HL-60 (cell line): Measurements from ENCODE around the gene HSPA12A.

Source experiments
- DNase-seq, 2 experiments: peaks; one replicate each; pipeline ENCODE4 v3.0.0-alpha.2; 2010 to 2020; ENCODE audit warnings: low read depth in 1 of 2, low spot score in 1 of 2
- H3K27ac ChIP-seq: fragments of 250-450 bp; sonication (Bioruptor Pico); replicated peaks from 2 replicates; pipeline ENCODE4 v1.5.1; 2020; ENCODE audit warnings: mild to moderate bottlenecking, moderate library complexity
- H3K27me3 ChIP-seq: fragments of 250-450 bp; sonication (Bioruptor Pico); 2 replicates; pipeline ENCODE4 v1.5.1; 2021; ENCODE audit warnings: mild to moderate bottlenecking, moderate library complexity; ENCODE audit not compliant: insufficient read depth, poor library complexity, severe bottlenecking
- H3K4me3 ChIP-seq: replicated peaks from 2 replicates; pipeline ENCODE4 v1.5.1; 2011; ENCODE audit warnings: mild to moderate bottlenecking, control low read depth, low read length; ENCODE audit not compliant: insufficient read depth
- GABPA ChIP-seq: IDR thresholded peaks from 2 replicates; pipeline ENCODE4 v1.6.1; 2012; ENCODE audit warnings: low read depth
- POLR2AphosphoS5 ChIP-seq: IDR thresholded peaks from 2 replicates; pipeline ENCODE4 v1.6.1; 2012; ENCODE audit warnings: low read depth
- SPI1 ChIP-seq: IDR thresholded peaks from 2 replicates; pipeline ENCODE4 v1.6.1; 2012; ENCODE audit warnings: low read depth, mild to moderate bottlenecking, borderline replicate concordance
- TF ChIP-seq, protein P1 (sequence below): IDR thresholded peaks from one replicate; pipeline ENCODE4 v1.5.1; 2011; ENCODE audit warnings: low read length, control low read depth, inconsistent platforms; ENCODE audit not compliant: insufficient read depth
- TF ChIP-seq, protein P2 (sequence below): IDR thresholded peaks from 2 replicates; pipeline ENCODE4 v1.6.1; 2012; ENCODE audit warnings: low read depth; ENCODE audit not compliant: insufficient replicate concordance

Gene HSPA12A

DNA sequence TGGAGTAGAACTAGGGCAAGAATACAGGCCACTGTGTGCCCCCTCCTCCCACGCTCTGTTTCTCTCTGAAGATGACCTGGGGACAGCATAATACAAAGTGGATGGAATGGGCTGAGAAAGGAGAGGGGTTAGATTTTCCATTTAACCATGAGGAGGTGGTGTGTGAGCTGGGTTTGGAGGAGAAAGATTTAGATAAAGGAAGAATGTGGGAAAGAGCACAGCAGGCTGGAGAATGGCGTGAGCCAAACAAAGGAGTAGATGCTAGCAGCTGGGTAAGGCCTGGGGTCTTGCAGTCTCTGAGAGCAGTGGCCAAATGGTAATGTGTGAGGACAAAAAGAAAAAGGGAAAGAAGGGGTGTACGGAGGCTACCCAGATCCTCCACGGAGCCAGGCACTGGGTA lies 113.0 kb downstream of the HSPA12A start:
- DNase-seq = no peak

DNA sequence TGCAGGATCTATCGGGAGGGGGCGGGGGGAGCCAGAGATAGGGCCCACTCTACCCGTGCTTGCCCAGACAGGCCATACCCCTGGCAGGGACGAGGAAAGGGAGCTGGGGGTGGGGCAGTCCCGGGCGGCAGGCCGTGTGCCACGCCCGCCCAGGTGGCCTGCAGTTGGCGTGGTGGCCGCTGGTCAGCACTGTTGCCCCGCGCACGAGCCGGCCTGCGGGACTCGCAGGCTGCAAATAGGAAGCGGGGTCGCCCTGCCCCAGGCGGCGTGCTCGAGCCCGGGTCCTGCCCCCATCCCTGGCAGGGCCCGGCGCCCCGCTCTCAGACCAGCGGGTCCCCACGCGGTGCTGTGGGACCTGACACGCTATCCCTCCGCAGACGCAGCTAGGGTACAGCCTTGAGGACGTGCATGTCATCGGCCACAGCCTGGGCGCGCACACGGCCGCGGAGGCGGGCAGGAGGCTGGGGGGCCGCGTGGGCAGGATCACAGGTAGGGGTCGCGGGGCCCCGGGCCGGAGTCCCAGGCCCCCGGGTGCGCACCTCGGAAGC lies 114.9 kb downstream of the HSPA12A start:
- H3K27ac ChIP-seq = no peak overlapping the region
- TF ChIP-seq SPI1 = no peak
- no peak for TF ChIP-seq POLR2AphosphoS5
- TF ChIP-seq, protein P1, sequence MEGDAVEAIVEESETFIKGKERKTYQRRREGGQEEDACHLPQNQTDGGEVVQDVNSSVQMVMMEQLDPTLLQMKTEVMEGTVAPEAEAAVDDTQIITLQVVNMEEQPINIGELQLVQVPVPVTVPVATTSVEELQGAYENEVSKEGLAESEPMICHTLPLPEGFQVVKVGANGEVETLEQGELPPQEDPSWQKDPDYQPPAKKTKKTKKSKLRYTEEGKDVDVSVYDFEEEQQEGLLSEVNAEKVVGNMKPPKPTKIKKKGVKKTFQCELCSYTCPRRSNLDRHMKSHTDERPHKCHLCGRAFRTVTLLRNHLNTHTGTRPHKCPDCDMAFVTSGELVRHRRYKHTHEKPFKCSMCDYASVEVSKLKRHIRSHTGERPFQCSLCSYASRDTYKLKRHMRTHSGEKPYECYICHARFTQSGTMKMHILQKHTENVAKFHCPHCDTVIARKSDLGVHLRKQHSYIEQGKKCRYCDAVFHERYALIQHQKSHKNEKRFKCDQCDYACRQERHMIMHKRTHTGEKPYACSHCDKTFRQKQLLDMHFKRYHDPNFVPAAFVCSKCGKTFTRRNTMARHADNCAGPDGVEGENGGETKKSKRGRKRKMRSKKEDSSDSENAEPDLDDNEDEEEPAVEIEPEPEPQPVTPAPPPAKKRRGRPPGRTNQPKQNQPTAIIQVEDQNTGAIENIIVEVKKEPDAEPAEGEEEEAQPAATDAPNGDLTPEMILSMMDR = no peak
- TF ChIP-seq, protein P2, sequence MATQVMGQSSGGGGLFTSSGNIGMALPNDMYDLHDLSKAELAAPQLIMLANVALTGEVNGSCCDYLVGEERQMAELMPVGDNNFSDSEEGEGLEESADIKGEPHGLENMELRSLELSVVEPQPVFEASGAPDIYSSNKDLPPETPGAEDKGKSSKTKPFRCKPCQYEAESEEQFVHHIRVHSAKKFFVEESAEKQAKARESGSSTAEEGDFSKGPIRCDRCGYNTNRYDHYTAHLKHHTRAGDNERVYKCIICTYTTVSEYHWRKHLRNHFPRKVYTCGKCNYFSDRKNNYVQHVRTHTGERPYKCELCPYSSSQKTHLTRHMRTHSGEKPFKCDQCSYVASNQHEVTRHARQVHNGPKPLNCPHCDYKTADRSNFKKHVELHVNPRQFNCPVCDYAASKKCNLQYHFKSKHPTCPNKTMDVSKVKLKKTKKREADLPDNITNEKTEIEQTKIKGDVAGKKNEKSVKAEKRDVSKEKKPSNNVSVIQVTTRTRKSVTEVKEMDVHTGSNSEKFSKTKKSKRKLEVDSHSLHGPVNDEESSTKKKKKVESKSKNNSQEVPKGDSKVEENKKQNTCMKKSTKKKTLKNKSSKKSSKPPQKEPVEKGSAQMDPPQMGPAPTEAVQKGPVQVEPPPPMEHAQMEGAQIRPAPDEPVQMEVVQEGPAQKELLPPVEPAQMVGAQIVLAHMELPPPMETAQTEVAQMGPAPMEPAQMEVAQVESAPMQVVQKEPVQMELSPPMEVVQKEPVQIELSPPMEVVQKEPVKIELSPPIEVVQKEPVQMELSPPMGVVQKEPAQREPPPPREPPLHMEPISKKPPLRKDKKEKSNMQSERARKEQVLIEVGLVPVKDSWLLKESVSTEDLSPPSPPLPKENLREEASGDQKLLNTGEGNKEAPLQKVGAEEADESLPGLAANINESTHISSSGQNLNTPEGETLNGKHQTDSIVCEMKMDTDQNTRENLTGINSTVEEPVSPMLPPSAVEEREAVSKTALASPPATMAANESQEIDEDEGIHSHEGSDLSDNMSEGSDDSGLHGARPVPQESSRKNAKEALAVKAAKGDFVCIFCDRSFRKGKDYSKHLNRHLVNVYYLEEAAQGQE = no peak
- TF ChIP-seq GABPA = no peak
- H3K4me3 ChIP-seq = no peak overlapping the region
- DNase-seq = no peak
- H3K27me3 ChIP-seq = no peaks in the 10 kb centered on the region

More for the DNA sequence above, 113.0 kb downstream of the HSPA12A start:
- Histone ChIP-seq H3K27me3 (no peaks in the 10 kb centered on the region), H3K4me3 (no peak overlapping the region), H3K27ac (no peak overlapping the region)
- TF ChIP-seq, protein P2 = no peak
- no peak for TF ChIP-seq SPI1
- TF ChIP-seq GABPA = no peak
- no peak for TF ChIP-seq POLR2AphosphoS5
- TF ChIP-seq, protein P1 = no peak

DNA sequence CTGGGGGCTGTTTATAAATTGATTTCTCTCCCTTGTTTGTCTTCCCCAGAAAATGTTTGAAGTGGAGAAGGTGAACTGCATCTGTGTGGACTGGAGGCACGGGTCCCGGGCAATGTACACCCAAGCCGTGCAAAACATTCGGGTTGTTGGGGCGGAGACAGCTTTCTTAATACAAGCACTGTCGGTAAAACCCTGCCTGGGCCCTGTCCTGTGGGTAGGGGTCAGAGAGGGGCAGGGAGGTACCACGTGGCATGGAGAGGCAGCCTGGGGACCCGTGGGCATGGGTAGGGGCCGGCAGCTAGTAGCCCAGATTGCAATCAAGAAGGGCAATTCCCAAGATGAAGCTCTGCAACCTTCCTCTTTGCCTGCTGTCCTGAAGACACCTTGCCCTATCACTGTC lies 115.6 kb downstream of the HSPA12A start:
- Histone ChIP-seq H3K27me3 (no peaks in the 10 kb centered on the region), H3K4me3 (no peak overlapping the region), H3K27ac (no peak overlapping the region)
- TF ChIP-seq, protein P2 = no peak
- TF ChIP-seq POLR2AphosphoS5 (no peak), SPI1 (no peak), GABPA (no peak)
- TF ChIP-seq, protein P1 = no peak
- DNase-seq = no peak
